Right atrium auricular region (tissue), 2 donors: Measurements from ENCODE around the gene BCO2. TPM values are rescaled to one million over a fixed set of nuclear protein-coding genes. Genes with fewer than 3 reads are reported as not detected.
A peak's percentile ranks its signal among the peaks of the same experiment; 100 is the strongest.
"Not testable (repeated sequence)": the region's sequence is repeated elsewhere in the genome, so short reads cannot be mapped to it uniquely, and the experiment has no call there.

Experiments used
- DNase-seq: peaks from one replicate; pipeline ENCODE4 v3.0.0-alpha.2; 2019; ENCODE audit warnings: low spot score
- H3K27ac ChIP-seq, 2 donors: fragments of 200-600 bp; sonication (generic); 1 replicate in 1 of 2; 2 replicates in 1 of 2; pipeline ENCODE4 v1.5.1; 2016 to 2019
- H3K27me3 ChIP-seq, 2 donors: fragments of 200-600 bp; sonication (generic); one replicate each; pipeline versions ENCODE4 v1.5.1 to v1.6.0; 2017 to 2019
- H3K36me3 ChIP-seq: fragments of 200-600 bp; sonication (generic); one replicate; pipeline ENCODE4 v1.5.1; 2016
- H3K4me1 ChIP-seq, 2 donors: fragments of 200-600 bp; sonication (generic); one replicate each; pipeline versions ENCODE4 v1.5.1 to v1.6.0; 2017 to 2019
- H3K4me3 ChIP-seq, 2 donors: fragments of 200-600 bp; sonication (generic); 1 replicate in 1 of 2; 2 replicates in 1 of 2; pipeline ENCODE4 v1.5.1; 2017 to 2019; ENCODE audit warnings: mild to moderate bottlenecking in 1 of 2, moderate library complexity in 1 of 2
- H3K9me3 ChIP-seq, 2 donors: fragments of 200-600 bp; sonication (generic); one replicate each; pipeline ENCODE4 v1.5.1; 2019
- CTCF ChIP-seq, 2 donors: fragments of 200-600 bp; sonication (generic); IDR thresholded peaks; one replicate each; pipeline ENCODE4 v1.5.1; 2019; ENCODE audit warnings: antibody characterized with exemption in 2 of 2
- total RNA-seq, 2 donors: library from RNA; depleted of rRNA; stranded (reverse); fragments of >200 nt; gene quantifications; one replicate each; pipeline ENCODE4 v1.1.0, GENCODE V29; 2016

The BCO2 gene
- total RNA-seq, 2 donors from 2014 or later, result 40.6 to 44.7 TPM

GRCh38 chr11:112159098-112160065 lies 15.9 kb upstream of the BCO2 start:
- H3K27me3 ChIP-seq, result no peaks in the 10 kb centered on the region
- no peaks in the 10 kb centered on the region for H3K36me3 ChIP-seq
- no peaks in the 10 kb centered on the region for H3K9me3 ChIP-seq
- no peak overlapping the region for H3K27ac ChIP-seq
- no peak for TF ChIP-seq CTCF (IDR thresholded peaks at IDR 0.05)
- H3K4me1 ChIP-seq, result peaks cover 0 to 5% of the 10 kb centered on the region in 2 donors
- DNase-seq, result no peak
- no peak overlapping the region for H3K4me3 ChIP-seq

GRCh38 chr11:112160091-112160848 lies 15.0 kb upstream of the BCO2 start:
- DNase-seq, result no peak
- H3K27ac ChIP-seq, result no peak overlapping the region
- H3K36me3 ChIP-seq, result no peaks in the 10 kb centered on the region
- H3K27me3 ChIP-seq, result no peaks in the 10 kb centered on the region
- peaks cover 0 to 5% of the 10 kb centered on the region in 2 donors for H3K4me1 ChIP-seq
- TF ChIP-seq CTCF (IDR thresholded peaks at IDR 0.05), result no peak
- H3K9me3 ChIP-seq, result no peaks in the 10 kb centered on the region
- no peak overlapping the region for H3K4me3 ChIP-seq

GRCh38 chr11:112161012-112161411 lies 14.3 kb upstream of the BCO2 start:
- Histone ChIP-seq H3K4me3 (no peak overlapping the region), H3K36me3 (no peaks in the 10 kb centered on the region), H3K9me3 (no peaks in the 10 kb centered on the region), H3K27ac (peak overlapping the region in 1 of 2 donors; percentile 1), H3K4me1 (peaks cover 0 to 5% of the 10 kb centered on the region in 2 donors), H3K27me3 (no peaks in the 10 kb centered on the region)
- TF ChIP-seq CTCF (IDR thresholded peaks at IDR 0.05), result no peak
- no peak for DNase-seq

- H3K27me3 ChIP-seq, DNase-seq, H3K4me1 ChIP-seq, H3K9me3 ChIP-seq, H3K27ac ChIP-seq, H3K36me3 ChIP-seq, H3K4me3 ChIP-seq: not testable (repeated sequence)
Measured at GRCh38 chr11:112162200-112162599, 13.1 kb upstream of the BCO2 start.

- Histone ChIP-seq H3K27ac (no peak overlapping the region), H3K36me3 (no peaks in the 10 kb centered on the region), H3K4me1 (peaks cover 0 to 8% of the 10 kb centered on the region in 2 donors), H3K27me3 (no peaks in the 10 kb centered on the region), H3K4me3 (peak overlapping the region in 1 of 2 donors; percentile 29), H3K9me3 (no peaks in the 10 kb centered on the region)
- no peak for DNase-seq
- TF ChIP-seq CTCF (IDR thresholded peaks at IDR 0.05), result no peak
Measured at GRCh38 chr11:112162761-112163546, 12.4 kb upstream of the BCO2 start.
